Hepatocyte (in vitro differentiated cells): ENCODE measurements around the gene SLC4A5. TPM values are rescaled to one million over a fixed set of nuclear protein-coding genes. Genes with fewer than 3 reads are reported as not detected.

Experiments
- DNase-seq: peaks from one replicate; pipeline ENCODE4 v3.0.0-alpha.2; 2016; ENCODE audit warnings: low spot score
- H2AFZ ChIP-seq: fragments of 200-600 bp; sonication (generic); 2 replicates; pipeline ENCODE4 v1.6.0; 2016; ENCODE audit warnings: antibody characterized with exemption, mild to moderate bottlenecking
- H3K27ac ChIP-seq: fragments of 200-600 bp; sonication (generic); 2 replicates; pipeline ENCODE4 v1.5.1; 2016; ENCODE audit warnings: mild to moderate bottlenecking
- H3K27me3 ChIP-seq: fragments of 200-600 bp; sonication (generic); 2 replicates; pipeline ENCODE4 v1.6.1; 2016
- H3K36me3 ChIP-seq: fragments of 200-600 bp; sonication (generic); replicated peaks from 2 replicates; pipeline ENCODE4 v1.5.1; 2016; ENCODE audit warnings: low read depth; ENCODE audit not compliant: insufficient read depth
- H3K4me1 ChIP-seq: fragments of 200-600 bp; sonication (generic); 2 replicates; pipeline ENCODE4 v1.5.1; 2016; ENCODE audit warnings: mild to moderate bottlenecking, moderate library complexity; ENCODE audit not compliant: insufficient read depth
- H3K4me2 ChIP-seq: fragments of 200-600 bp; sonication (generic); 2 replicates; pipeline ENCODE4 v1.6.0; 2016
- H3K4me3 ChIP-seq: fragments of 200-600 bp; sonication (generic); 2 replicates; pipeline ENCODE4 v1.5.1; 2016; ENCODE audit warnings: mild to moderate bottlenecking
- H3K79me2 ChIP-seq: fragments of 200-600 bp; sonication (generic); 2 replicates; pipeline ENCODE4 v1.6.0; 2017; ENCODE audit warnings: mild to moderate bottlenecking
- H3K9me2 ChIP-seq: fragments of 200-600 bp; sonication (generic); replicated peaks from 2 replicates; pipeline ENCODE4 v1.6.0; 2017; ENCODE audit warnings: mild to moderate bottlenecking; ENCODE audit not compliant: insufficient read depth
- H3K9me3 ChIP-seq: fragments of 200-600 bp; sonication (generic); 2 replicates; pipeline ENCODE4 v1.5.1; 2016; ENCODE audit warnings: low read depth, mild to moderate bottlenecking
- H4K20me1 ChIP-seq: fragments of 200-600 bp; sonication (generic); 2 replicates; pipeline ENCODE4 v1.6.0; 2016; ENCODE audit warnings: mild to moderate bottlenecking; ENCODE audit not compliant: insufficient read depth, poor library complexity, severe bottlenecking
- CTCF ChIP-seq: fragments of 200-600 bp; sonication (generic); IDR thresholded peaks from 2 replicates; pipeline ENCODE4 v1.5.1; 2016; ENCODE audit warnings: antibody characterized with exemption, mild to moderate bottlenecking; ENCODE audit not compliant: poor library complexity
- EZH2 ChIP-seq: fragments of 200-600 bp; sonication (generic); IDR thresholded peaks from 2 replicates; pipeline ENCODE4 v1.6.1; 2016; ENCODE audit warnings: antibody characterized with exemption, mild to moderate bottlenecking, borderline replicate concordance
- EZH2phosphoT487 ChIP-seq: fragments of 200-600 bp; sonication (generic); IDR thresholded peaks from one replicate; pipeline ENCODE4 v1.6.1; 2018; ENCODE audit warnings: antibody characterized with exemption, mild to moderate bottlenecking, low read depth, moderate library complexity; ENCODE audit not compliant: unreplicated experiment, severe bottlenecking
- WGBS: methylation state at CpG from one replicate; pipeline ENCODE4 v1.1.6; 2016; ENCODE audit warnings: low lambda C conversion rate; ENCODE audit errors: missing lambda C conversion rate; 5-methylcytosine and 5-hydroxymethylcytosine counted together
- polyA plus RNA-seq: library from polyadenylated mRNA; unstranded; fragments of >200 nt; fragmentation: Nextera tagmentation; extraction: Ambion mirVana; gene quantifications from 2 replicates; pipeline ENCODE4 v1.2.1, GENCODE V29; 2016
- total RNA-seq: library from RNA; depleted of rRNA; stranded (reverse); fragments of >200 nt; gene quantifications from 2 replicates; pipeline ENCODE4 v1.2.3, GENCODE V29; 2014

The SLC4A5 gene
- total and polyA plus RNA-seq, 2 experiments from 2014 or later = 0.28 to 1.5 TPM

GRCh38 chr2:74371421-74371820 is 28.2 kb upstream of the SLC4A5 start:
- H3K36me3 ChIP-seq = no peaks in the 10 kb centered on the region
- H3K79me2 ChIP-seq = peaks cover 21% of the 10 kb centered on the region
- no peak overlapping the region for H3K4me3 ChIP-seq
- 97% methylated on average over 9 of the region's 9 CpGs for whole genome bisulfite sequencing
- no peak for TF ChIP-seq CTCF
- no peak for TF ChIP-seq EZH2
- TF ChIP-seq EZH2phosphoT487 = no peak
- no peaks in the 10 kb centered on the region for H3K27me3 ChIP-seq
- H3K9me2 ChIP-seq = no peaks in the 10 kb centered on the region
- no peaks in the 10 kb centered on the region for H3K4me1 ChIP-seq
- no peak overlapping the region for H3K4me2 ChIP-seq
- no peak overlapping the region for H2AFZ ChIP-seq
- H3K27ac ChIP-seq = no peak overlapping the region
- no peaks in the 10 kb centered on the region for H3K9me3 ChIP-seq
- no peaks in the 10 kb centered on the region for H4K20me1 ChIP-seq
- DNase-seq = no peak

GRCh38 chr2:74369976-74370375 is 26.8 kb upstream of the SLC4A5 start:
- Histone ChIP-seq H3K79me2 (peaks cover 14% of the 10 kb centered on the region), H3K36me3 (no peaks in the 10 kb centered on the region), H3K4me1 (no peaks in the 10 kb centered on the region), H3K9me2 (no peaks in the 10 kb centered on the region), H3K27me3 (no peaks in the 10 kb centered on the region), H3K4me2 (no peak overlapping the region), H3K27ac (no peak overlapping the region), H4K20me1 (no peaks in the 10 kb centered on the region), H2AFZ (no peak overlapping the region), H3K4me3 (no peak overlapping the region), H3K9me3 (no peaks in the 10 kb centered on the region)
- TF ChIP-seq EZH2 (no peak), CTCF (no peak), EZH2phosphoT487 (no peak)
- no peak for DNase-seq
- 97% methylated on average over 7 of the region's 7 CpGs for WGBS

- Histone ChIP-seq H3K36me3 (no peaks in the 10 kb centered on the region), H3K4me2 (no peak overlapping the region), H3K27ac (no peak overlapping the region), H2AFZ (no peak overlapping the region), H3K9me2 (no peaks in the 10 kb centered on the region), H3K4me1 (no peaks in the 10 kb centered on the region), H3K4me3 (no peak overlapping the region), H4K20me1 (no peaks in the 10 kb centered on the region), H3K79me2 (peaks cover 13% of the 10 kb centered on the region), H3K27me3 (no peaks in the 10 kb centered on the region), H3K9me3 (no peaks in the 10 kb centered on the region)
- TF ChIP-seq EZH2phosphoT487 = no peak
- no peak for TF ChIP-seq CTCF
- no peak for TF ChIP-seq EZH2
- 96% methylated on average over 5 of the region's 5 CpGs for WGBS
- no peak for DNase-seq
Observed at GRCh38 chr2:74368499-74368898, 25.3 kb upstream of the SLC4A5 start.

GRCh38 chr2:74367789-74368188 is 24.6 kb upstream of the SLC4A5 start:
- TF ChIP-seq EZH2phosphoT487 (no peak), EZH2 (no peak), CTCF (no peak)
- no peaks in the 10 kb centered on the region for H4K20me1 ChIP-seq
- H3K4me3 ChIP-seq = no peak overlapping the region
- peaks cover 8% of the 10 kb centered on the region for H3K79me2 ChIP-seq
- H3K27ac ChIP-seq = no peak overlapping the region
- no peaks in the 10 kb centered on the region for H3K27me3 ChIP-seq
- no peak overlapping the region for H2AFZ ChIP-seq
- H3K36me3 ChIP-seq = no peaks in the 10 kb centered on the region
- 97% methylated on average over 7 of the region's 7 CpGs for WGBS
- no peaks in the 10 kb centered on the region for H3K9me3 ChIP-seq
- H3K9me2 ChIP-seq = no peaks in the 10 kb centered on the region
- no peak overlapping the region for H3K4me2 ChIP-seq
- DNase-seq = no peak
- no peaks in the 10 kb centered on the region for H3K4me1 ChIP-seq
